NCI-H460 (cell line): ENCODE data around the gene PTPRD. TPM values are rescaled to one million over a fixed set of nuclear protein-coding genes. Genes with fewer than 3 reads are reported as not detected.

ENCODE experiments used
- DNase-seq: peaks from one replicate; pipeline ENCODE4 v3.0.0-alpha.2; 2016; ENCODE audit warnings: low read depth; ENCODE audit errors: extremely low read depth
- polyA plus RNA-seq: library from polyadenylated mRNA; depleted of rRNA; stranded (reverse); fragments of >200 nt; gene quantifications from 2 replicates; pipeline ENCODE4 v1.2.3, GENCODE V29; 2014; cell fraction: nucleus; rRNA removed
- total RNA-seq: library from RNA; depleted of rRNA; stranded (reverse); fragments of >200 nt; shearing (Covaris generic); gene quantifications from 2 replicates; pipeline ENCODE4 v1.2.3, GENCODE V29; 2014; rRNA removed

PTPRD gene
- 45.3 and 50.4 TPM in 2 replicates for total RNA-seq
- 19.2 and 20.6 TPM in 2 replicates for polyA plus RNA-seq

- DNase-seq = peak; percentile 47
Observed at GRCh38 chr9:10612641-10613398, at the start of gene PTPRD. TSS of gene PTPRD (minus strand) at chr9:10613002.

GRCh38 chr9:10661994-10662393, 49.2 kb upstream of the PTPRD start:
- no peak for DNase-seq

GRCh38 chr9:10661376-10661775, 48.6 kb upstream of the PTPRD start:
- DNase-seq = no peak

- no peak for DNase-seq
Observed at GRCh38 chr9:10651012-10651411, 38.2 kb upstream of the PTPRD start.

- no peak for DNase-seq
Observed at GRCh38 chr9:10649076-10649475, 36.3 kb upstream of the PTPRD start.

- no peak for DNase-seq
Observed at GRCh38 chr9:10633785-10634184, 21.0 kb upstream of the PTPRD start.

GRCh38 chr9:10614196-10614800, 1.5 kb upstream of the PTPRD start:
- no peak for DNase-seq

- no peak for DNase-seq
Observed at GRCh38 chr9:10613419-10613818, 617 bp upstream of the PTPRD start.

- peak; percentile 6 for DNase-seq
Observed at GRCh38 chr9:10605388-10605787, 7.4 kb downstream of the PTPRD start.

- no peak for DNase-seq
Observed at GRCh38 chr9:10604927-10605326, 7.9 kb downstream of the PTPRD start.

- no peak for DNase-seq
Observed at GRCh38 chr9:10597801-10598200, 15.0 kb downstream of the PTPRD start.

GRCh38 chr9:10594482-10594881, 18.3 kb downstream of the PTPRD start:
- DNase-seq = no peak

- DNase-seq = no peak
Observed at GRCh38 chr9:10586407-10586806, 26.4 kb downstream of the PTPRD start.

- no peak for DNase-seq
Observed at GRCh38 chr9:10571699-10572098, 41.1 kb downstream of the PTPRD start.

GRCh38 chr9:10566848-10567247, 46.0 kb downstream of the PTPRD start:
- DNase-seq = no peak

GRCh38 chr9:10562581-10563343, 50.0 kb downstream of the PTPRD start:
- DNase-seq = no peak

- DNase-seq = no peak
Observed at GRCh38 chr9:10548348-10548747, 64.5 kb downstream of the PTPRD start.

- no peak for DNase-seq
Observed at GRCh38 chr9:10538073-10538472, 74.7 kb downstream of the PTPRD start.

GRCh38 chr9:10534850-10535249, 78.0 kb downstream of the PTPRD start:
- no peak for DNase-seq

- no peak for DNase-seq
Observed at GRCh38 chr9:10525972-10526371, 86.8 kb downstream of the PTPRD start.

GRCh38 chr9:10523164-10523563, 89.6 kb downstream of the PTPRD start:
- no peak for DNase-seq

GRCh38 chr9:10512144-10512543, 100.7 kb downstream of the PTPRD start:
- no peak for DNase-seq
